HepG2 (cell line): Measurements from ENCODE around the gene DLL3. TPM values are rescaled to one million over a fixed set of nuclear protein-coding genes. Genes with fewer than 3 reads are reported as not detected.
A peak's percentile ranks its signal among the peaks of the same experiment; 100 is the strongest.

Experiments used
- ATF2 ChIP-seq: sonication (generic); formaldehyde crosslinking; IDR thresholded peaks from 2 replicates; pipeline ENCODE4 v1.4.0; 2020; ENCODE audit warnings: missing genetic modification reagents
- ATF4 ChIP-seq, 2 experiments: fragments of 450-650 bp in 1 of 2; sonication (generic) in 1 of 2; formaldehyde crosslinking; IDR thresholded peaks; 2 replicates each; pipeline versions ENCODE4 v1.5.0 to v1.8.0; 2020 to 2022; ENCODE audit warnings: mild to moderate bottlenecking in 1 of 2, missing genetic modification reagents in 1 of 2
- ATF7 ChIP-seq, 2 experiments: fragments of 450-650 bp in 1 of 2; sonication (generic) in 1 of 2; formaldehyde crosslinking in 1 of 2; IDR thresholded peaks; 2 replicates each; pipeline versions ENCODE4 v1.4.0 to v1.6.1; 2016 to 2020; ENCODE audit warnings: antibody characterized with exemption in 1 of 2, mild to moderate bottlenecking in 1 of 2, missing genetic modification reagents in 1 of 2
- CAMTA2 ChIP-seq: sonication (generic); formaldehyde crosslinking; IDR thresholded peaks from 2 replicates; pipeline ENCODE4 v1.4.0; 2020; ENCODE audit warnings: mild to moderate bottlenecking, missing genetic modification reagents, borderline replicate concordance
- CHD4 ChIP-seq: fragments of 200-600 bp; sonication (generic); IDR thresholded peaks from 2 replicates; pipeline ENCODE4 v1.7.0; 2017; ENCODE audit warnings: mild to moderate bottlenecking, low read length, borderline replicate concordance
- CREBL2 ChIP-seq: sonication (generic); formaldehyde crosslinking; IDR thresholded peaks from 2 replicates; pipeline ENCODE4 v1.8.1; 2023; ENCODE audit warnings: missing genetic modification reagents, mild to moderate bottlenecking, borderline replicate concordance
- CTCF ChIP-seq: sonication (generic); formaldehyde crosslinking; IDR thresholded peaks from 2 replicates; pipeline ENCODE4 v1.5.0; 2020; ENCODE audit warnings: mild to moderate bottlenecking, missing genetic modification reagents, moderate library complexity
- FOXO4 ChIP-seq: sonication (generic); formaldehyde crosslinking; conservative IDR thresholded peaks from 2 replicates; pipeline ENCODE4 v1.8.1; 2023; ENCODE audit warnings: missing genetic modification reagents
- KDM3A ChIP-seq: IDR thresholded peaks from 2 replicates; pipeline ENCODE4 v1.6.1; 2018; ENCODE audit warnings: low read depth, missing compliant biosample characterization
- KLF11 ChIP-seq: IDR thresholded peaks from 2 replicates; pipeline ENCODE4 v1.6.1; 2016; ENCODE audit warnings: missing compliant biosample characterization
- MYC ChIP-seq: sonication (generic); formaldehyde crosslinking; IDR thresholded peaks from 2 replicates; pipeline ENCODE4 v1.9.0; 2021; ENCODE audit warnings: missing genetic modification reagents, borderline replicate concordance
- PRDM4 ChIP-seq: sonication (generic); formaldehyde crosslinking; IDR thresholded peaks from 2 replicates; pipeline ENCODE4 v1.9.0; 2021; ENCODE audit warnings: missing genetic modification reagents, borderline replicate concordance
- RARG ChIP-seq: sonication (generic); formaldehyde crosslinking; IDR thresholded peaks from 2 replicates; pipeline ENCODE4 v1.4.0; 2020; ENCODE audit warnings: low read depth, mild to moderate bottlenecking, missing genetic modification reagents
- RFX3 ChIP-seq: IDR thresholded peaks from 2 replicates; pipeline ENCODE4 v1.6.1; 2016; ENCODE audit warnings: missing biosample characterization, missing genetic modification reagents
- SAFB2 ChIP-seq: sonication (generic); formaldehyde crosslinking; IDR thresholded peaks from 2 replicates; pipeline ENCODE4 v1.5.1; 2020; ENCODE audit warnings: missing genetic modification reagents, low read depth, mild to moderate bottlenecking, borderline replicate concordance
- SMYD3 ChIP-seq: sonication (generic); formaldehyde crosslinking; IDR thresholded peaks from 2 replicates; pipeline ENCODE4 v1.8.1; 2023; ENCODE audit warnings: mild to moderate bottlenecking, missing genetic modification reagents
- SNAPC2 ChIP-seq: sonication (generic); formaldehyde crosslinking; IDR thresholded peaks from 2 replicates; pipeline ENCODE4 v1.8.1; 2022; ENCODE audit warnings: mild to moderate bottlenecking, missing genetic modification reagents
- THAP11 ChIP-seq: IDR thresholded peaks from 2 replicates; pipeline ENCODE4 v1.6.1; 2016; ENCODE audit warnings: missing biosample characterization, missing genetic modification reagents
- ZNF772 ChIP-seq: sonication (generic); formaldehyde crosslinking; IDR thresholded peaks from 2 replicates; pipeline ENCODE4 v1.5.0; 2020; ENCODE audit warnings: mild to moderate bottlenecking, missing genetic modification reagents
- polyA plus RNA-seq, 8 experiments: library from polyadenylated mRNA; depleted of rRNA in 3 of 8; stranded (reverse) in 7 of 8; unstranded in 1 of 8; fragments of >200 nt; fragmentation: Illumina TruSeq in 4 of 8; extraction: Trizol in 4 of 8; gene quantifications; 2 replicates each; pipeline versions ENCODE4 v1.2.1 to v1.2.3, GENCODE V29; 2011 to 2016; ENCODE audit warnings: low read depth in 4 of 8, missing spikeins in 1 of 8, mixed read lengths in 1 of 8; ENCODE audit not compliant: insufficient read depth in 1 of 8
- total RNA-seq, 5 experiments: library from RNA; depleted of rRNA; stranded (reverse); fragments of >200 nt; fragmentation: Illumina TruSeq; extraction: Trizol; gene quantifications; 2 replicates each; pipeline ENCODE4 v1.2.3, GENCODE V29; 2016; ENCODE audit warnings: low read depth in 1 of 5

The DLL3 gene
- total and polyA plus RNA-seq, 2 of the 13 experiments (the other 11 are each of a cell fraction or from before 2014, with no cell fraction given) = 0.35 to 0.55 TPM

- TF ChIP-seq ATF2 (CRISPR knock-in tag) = peak; percentile 76
- TF ChIP-seq CTCF (CRISPR knock-in tag) = peak; percentile 99
- no peak for TF ChIP-seq KLF11 (CRISPR knock-in tag)
- TF ChIP-seq ATF7 (IDR thresholded peaks at IDR 0.05) = no peak
- TF ChIP-seq ATF7 (CRISPR knock-in tag; IDR thresholded peaks at IDR 0.05) = no peak
- TF ChIP-seq PRDM4 (CRISPR knock-in tag) = no peak
- no peak for TF ChIP-seq CHD4
- no peak; the same call in 1 of the 2 replicates for TF ChIP-seq CAMTA2
- no peak for TF ChIP-seq FOXO4
- no peak for TF ChIP-seq RARG
- TF ChIP-seq SMYD3 (CRISPR knock-in tag) = no peak
- TF ChIP-seq MYC (CRISPR knock-in tag) = peak; percentile 58; the same call in 1 of the 2 replicates
- no peak for TF ChIP-seq SAFB2 (CRISPR knock-in tag)
- peak; percentile 78 for TF ChIP-seq THAP11 (CRISPR knock-in tag)
- TF ChIP-seq RFX3 (CRISPR knock-in tag) = peak; percentile 38; the same call in 1 of the 2 replicates
- TF ChIP-seq ATF4 (CRISPR knock-in tag; IDR thresholded peaks at IDR 0.05) = no peak
- no peak for TF ChIP-seq CREBL2 (CRISPR knock-in tag)
- TF ChIP-seq ZNF772 (CRISPR knock-in tag) = no peak
- TF ChIP-seq SNAPC2 (CRISPR knock-in tag) = no peak
- TF ChIP-seq KDM3A (CRISPR knock-in tag) = peak; percentile 2; the same call in 1 of the 2 replicates
Measured at GRCh38 chr19:39532233-39533002, 33.7 kb downstream of the DLL3 start, which contains the start of gene EID2B (continued).
